Measurements from ENCODE around the gene STIM1.

STIM1 gene

GRCh38 chr11:4076774-4077173, 221.3 kb downstream of the STIM1 start:
- DNase-seq: no peak

GRCh38 chr11:4083198-4083597, 227.7 kb downstream of the STIM1 start:
- DNase-seq: no peak

GRCh38 chr11:4084406-4085125, 229.1 kb downstream of the STIM1 start:
- DNase-seq: no peak

GRCh38 chr11:4085575-4085974, 230.1 kb downstream of the STIM1 start:
- DNase-seq: no peak

GRCh38 chr11:4086575-4087353, 231.3 kb downstream of the STIM1 start:
- no peak for DNase-seq

GRCh38 chr11:4087551-4087950, 232.1 kb downstream of the STIM1 start:
- no peak for DNase-seq

- DNase-seq: no peak
Measured at GRCh38 chr11:4090258-4090657, 234.8 kb downstream of the STIM1 start.

- no peak for DNase-seq
Measured at GRCh38 chr11:4092026-4092425, 236.6 kb downstream of the STIM1 start.

GRCh38 chr11:4093519-4094347, 238.3 kb downstream of the STIM1 start:
- no peak for DNase-seq

- DNase-seq: peak; percentile 99
Measured at GRCh38 chr11:4094348-4095291, 239.2 kb downstream of the STIM1 start, which contains the start of gene RRM1. Gene RRM1, plus strand, starts transcription at chr11:4094799. Its CDS starts 214 bp downstream, at chr11:4095013.

GRCh38 chr11:4095509-4096230, 240.2 kb downstream of the STIM1 start:
- no peak for DNase-seq

- DNase-seq: no peak
Measured at GRCh38 chr11:4098026-4098621, 242.7 kb downstream of the STIM1 start.

- DNase-seq: no peak
Measured at GRCh38 chr11:4102711-4103110, 247.2 kb downstream of the STIM1 start.

GRCh38 chr11:4103269-4103668, 247.8 kb downstream of the STIM1 start:
- DNase-seq: no peak

GRCh38 chr11:4105916-4106315, 250.5 kb downstream of the STIM1 start:
- no peak for DNase-seq

GRCh38 chr11:4111834-4112233, 256.4 kb downstream of the STIM1 start:
- DNase-seq: no peak

- no peak for DNase-seq
Measured at GRCh38 chr11:4115128-4115527, 259.7 kb downstream of the STIM1 start.

GRCh38 chr11:4118107-4118506, 262.6 kb downstream of the STIM1 start:
- DNase-seq: no peak

- DNase-seq: no peak
Measured at GRCh38 chr11:4123218-4123617, 267.8 kb downstream of the STIM1 start.

- no peak for DNase-seq
Measured at GRCh38 chr11:4125141-4125540, 269.7 kb downstream of the STIM1 start.

GRCh38 chr11:4127357-4127756, 271.9 kb downstream of the STIM1 start:
- no peak for DNase-seq

Data from islet precursor cell (in vitro differentiated cells).